Neural cell (in vitro differentiated cells): ENCODE data around the gene MAGEA6.

Experiments
- CTCF ChIP-seq: fragments of 450-650 bp; IDR thresholded peaks from 2 replicates; pipeline ENCODE4 v1.5.1; 2014; ENCODE audit warnings: antibody characterized with exemption, mild to moderate bottlenecking, moderate library complexity; ENCODE audit not compliant: poor library complexity, severe bottlenecking
- EP300 ChIP-seq: fragments of 450-650 bp; conservative IDR thresholded peaks from 2 replicates; pipeline ENCODE4 v1.6.1; 2014; ENCODE audit warnings: antibody characterized with exemption, mild to moderate bottlenecking, moderate library complexity; ENCODE audit not compliant: poor library complexity, severe bottlenecking
- EZH2 ChIP-seq: fragments of 200-600, 300-800 bp; shearing (Covaris generic), sonication (generic); IDR thresholded peaks from 2 replicates; pipeline ENCODE4 v1.6.1; 2014; ENCODE audit warnings: antibody characterized with exemption, low read length, borderline replicate concordance, mild to moderate bottlenecking; ENCODE audit not compliant: insufficient read depth, poor library complexity, severe bottlenecking
- RAD21 ChIP-seq: fragments of 450-650 bp; conservative IDR thresholded peaks from 2 replicates; pipeline ENCODE4 v1.6.1; 2014; ENCODE audit warnings: antibody characterized with exemption, mild to moderate bottlenecking, moderate library complexity
- TF ChIP-seq, protein P1 (sequence below): IDR thresholded peaks from 2 replicates; pipeline ENCODE4 v1.6.1; 2012; ENCODE audit warnings: borderline replicate concordance

- TF ChIP-seq CTCF (no peak), EZH2 (no peak), EP300 (no peak), RAD21 (no peak)
- TF ChIP-seq, protein P1, sequence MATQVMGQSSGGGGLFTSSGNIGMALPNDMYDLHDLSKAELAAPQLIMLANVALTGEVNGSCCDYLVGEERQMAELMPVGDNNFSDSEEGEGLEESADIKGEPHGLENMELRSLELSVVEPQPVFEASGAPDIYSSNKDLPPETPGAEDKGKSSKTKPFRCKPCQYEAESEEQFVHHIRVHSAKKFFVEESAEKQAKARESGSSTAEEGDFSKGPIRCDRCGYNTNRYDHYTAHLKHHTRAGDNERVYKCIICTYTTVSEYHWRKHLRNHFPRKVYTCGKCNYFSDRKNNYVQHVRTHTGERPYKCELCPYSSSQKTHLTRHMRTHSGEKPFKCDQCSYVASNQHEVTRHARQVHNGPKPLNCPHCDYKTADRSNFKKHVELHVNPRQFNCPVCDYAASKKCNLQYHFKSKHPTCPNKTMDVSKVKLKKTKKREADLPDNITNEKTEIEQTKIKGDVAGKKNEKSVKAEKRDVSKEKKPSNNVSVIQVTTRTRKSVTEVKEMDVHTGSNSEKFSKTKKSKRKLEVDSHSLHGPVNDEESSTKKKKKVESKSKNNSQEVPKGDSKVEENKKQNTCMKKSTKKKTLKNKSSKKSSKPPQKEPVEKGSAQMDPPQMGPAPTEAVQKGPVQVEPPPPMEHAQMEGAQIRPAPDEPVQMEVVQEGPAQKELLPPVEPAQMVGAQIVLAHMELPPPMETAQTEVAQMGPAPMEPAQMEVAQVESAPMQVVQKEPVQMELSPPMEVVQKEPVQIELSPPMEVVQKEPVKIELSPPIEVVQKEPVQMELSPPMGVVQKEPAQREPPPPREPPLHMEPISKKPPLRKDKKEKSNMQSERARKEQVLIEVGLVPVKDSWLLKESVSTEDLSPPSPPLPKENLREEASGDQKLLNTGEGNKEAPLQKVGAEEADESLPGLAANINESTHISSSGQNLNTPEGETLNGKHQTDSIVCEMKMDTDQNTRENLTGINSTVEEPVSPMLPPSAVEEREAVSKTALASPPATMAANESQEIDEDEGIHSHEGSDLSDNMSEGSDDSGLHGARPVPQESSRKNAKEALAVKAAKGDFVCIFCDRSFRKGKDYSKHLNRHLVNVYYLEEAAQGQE, result no peak
These were observed 33.5 kb downstream of the MAGEA6 start for GRCh38 chrX:152735860-152736511.
